ENCODE results near the gene TPRG1L. TPM values are rescaled to one million over a fixed set of nuclear protein-coding genes. Genes with fewer than 3 reads are reported as not detected.
"Not testable (repeated sequence)": the region's sequence is repeated elsewhere in the genome, so short reads cannot be mapped to it uniquely, and the experiment has no call there.

TPRG1L gene
- total and polyA plus RNA-seq, 7 donors = 34.9 to 105 (median 49.2) TPM

DNA sequence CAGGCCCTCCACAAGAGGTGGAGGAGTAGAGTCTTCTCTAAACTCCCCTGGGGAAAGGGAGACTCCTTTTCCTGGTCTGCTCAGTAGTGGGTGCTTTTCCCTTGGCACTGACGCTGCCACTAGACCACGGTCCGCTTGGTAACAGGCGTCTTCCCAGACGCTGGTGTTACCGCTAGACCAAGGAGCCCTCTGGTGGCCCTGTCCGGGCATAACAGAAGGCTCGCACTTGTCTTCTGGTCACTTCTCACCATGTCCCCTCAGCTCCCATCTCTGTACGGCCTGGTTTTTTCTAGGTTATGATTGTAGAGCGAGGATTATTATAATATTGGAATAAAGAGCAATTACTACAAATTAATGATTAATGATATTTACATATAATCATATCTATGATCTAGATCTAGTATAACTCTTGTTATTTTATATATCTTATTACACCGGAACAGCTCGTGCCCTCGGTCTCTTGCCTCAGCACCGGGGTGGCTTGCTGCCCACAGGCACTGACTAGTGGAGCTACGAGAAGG is 3.6 kb upstream of the TPRG1L start:
- H3K4me3 ChIP-seq, H3K27me3 ChIP-seq, H3K9me3 ChIP-seq, H3K36me3 ChIP-seq, H3K27ac ChIP-seq, DNase-seq: not testable (repeated sequence)
- H3K4me1 ChIP-seq = peaks cover 0 to 38% (median 31%) of the 10 kb centered on the region in 4 donors
- intact Hi-C loops (cut with DNase I) = loop anchor here (2.0 to 10.0 kb wide), 2 partner anchors 168 to 284 kb away; partner anchors contain the start of gene C1orf174
- TF ChIP-seq, protein P1, sequence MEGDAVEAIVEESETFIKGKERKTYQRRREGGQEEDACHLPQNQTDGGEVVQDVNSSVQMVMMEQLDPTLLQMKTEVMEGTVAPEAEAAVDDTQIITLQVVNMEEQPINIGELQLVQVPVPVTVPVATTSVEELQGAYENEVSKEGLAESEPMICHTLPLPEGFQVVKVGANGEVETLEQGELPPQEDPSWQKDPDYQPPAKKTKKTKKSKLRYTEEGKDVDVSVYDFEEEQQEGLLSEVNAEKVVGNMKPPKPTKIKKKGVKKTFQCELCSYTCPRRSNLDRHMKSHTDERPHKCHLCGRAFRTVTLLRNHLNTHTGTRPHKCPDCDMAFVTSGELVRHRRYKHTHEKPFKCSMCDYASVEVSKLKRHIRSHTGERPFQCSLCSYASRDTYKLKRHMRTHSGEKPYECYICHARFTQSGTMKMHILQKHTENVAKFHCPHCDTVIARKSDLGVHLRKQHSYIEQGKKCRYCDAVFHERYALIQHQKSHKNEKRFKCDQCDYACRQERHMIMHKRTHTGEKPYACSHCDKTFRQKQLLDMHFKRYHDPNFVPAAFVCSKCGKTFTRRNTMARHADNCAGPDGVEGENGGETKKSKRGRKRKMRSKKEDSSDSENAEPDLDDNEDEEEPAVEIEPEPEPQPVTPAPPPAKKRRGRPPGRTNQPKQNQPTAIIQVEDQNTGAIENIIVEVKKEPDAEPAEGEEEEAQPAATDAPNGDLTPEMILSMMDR (IDR thresholded peaks at IDR 0.05) = peak in 3 of 4 experiments; percentile 62 to 79 (median 68)
- WGBS, 2 donors = 22 to 30% methylated on average over 15 of the region's 15 CpGs

DNA sequence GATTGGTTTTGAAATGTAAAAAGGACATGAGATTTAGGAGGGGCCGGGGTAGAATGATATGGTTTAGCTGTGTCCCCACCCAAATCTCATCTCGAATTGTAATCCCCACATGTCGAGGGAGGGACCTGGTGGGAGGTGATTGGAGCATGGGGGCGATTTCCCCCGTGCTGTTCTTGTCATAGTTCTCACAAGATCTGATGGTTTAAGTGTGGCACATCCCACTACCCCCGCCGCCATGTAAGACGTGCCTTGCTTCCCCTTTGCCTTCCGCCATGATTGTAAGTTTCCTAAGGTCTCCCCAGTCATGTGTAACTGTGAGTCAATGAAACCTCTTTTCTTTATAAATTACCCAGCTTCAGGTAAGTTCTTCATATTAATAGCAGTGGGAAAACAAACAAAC is 2.7 kb upstream of the TPRG1L start:
- DNase-seq, H3K27me3 ChIP-seq, H3K9me3 ChIP-seq, H3K4me3 ChIP-seq, H3K36me3 ChIP-seq, H3K27ac ChIP-seq: not testable (repeated sequence)
- peaks cover 0 to 39% (median 34%) of the 10 kb centered on the region in 4 donors for H3K4me1 ChIP-seq
- intact Hi-C loops (cut with DNase I) = loop anchor here (10.0 kb wide), 1 partner anchor 283 kb away; the partner anchor contains the start of gene C1orf174
- 89 to 91% methylated on average over 9 of the region's 9 CpGs for WGBS, 2 donors

DNA sequence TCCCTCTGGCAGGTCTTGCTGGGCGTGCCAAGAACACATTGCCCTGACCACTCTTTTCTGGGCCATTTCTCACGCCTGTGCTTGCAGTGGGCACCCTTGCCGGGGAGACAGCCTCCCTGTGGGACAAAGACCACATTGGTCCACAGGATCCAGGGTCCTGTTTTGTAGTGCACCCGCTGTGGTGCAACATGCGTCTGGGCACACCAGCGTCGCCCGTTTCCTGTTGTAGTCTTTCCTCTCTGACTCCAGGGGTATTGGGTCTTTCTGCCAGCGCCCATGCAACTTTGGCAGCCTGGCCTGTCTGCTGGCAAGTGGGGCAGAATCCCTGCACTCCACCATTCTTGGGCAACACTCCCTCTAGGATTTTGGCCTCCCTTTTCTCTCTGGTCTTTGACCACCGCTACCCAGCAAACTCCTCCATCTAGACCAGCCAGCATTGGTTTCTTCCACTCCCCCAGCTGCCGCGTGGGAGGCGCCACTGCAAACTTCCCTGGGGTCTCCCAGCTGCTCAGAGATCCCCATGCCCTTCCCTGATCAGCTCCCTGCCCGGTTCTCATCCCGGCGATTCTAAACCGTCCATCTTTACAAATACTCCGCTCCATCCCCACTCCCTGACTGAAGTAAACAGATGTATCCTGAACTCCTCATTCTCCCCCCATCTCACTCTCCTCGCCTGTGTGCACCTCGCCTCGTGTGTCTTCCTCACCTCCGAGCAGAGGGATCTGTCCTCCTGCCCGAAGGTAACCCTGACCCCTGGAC is 1.2 kb upstream of the TPRG1L start:
- no peak for DNase-seq
- peaks cover 0 to 38% (median 32%) of the 10 kb centered on the region in 4 donors for H3K4me1 ChIP-seq
- WGBS, 2 donors = 40% methylated on average over 23 of the region's 23 CpGs
- H3K27me3 ChIP-seq = no peaks in the 10 kb centered on the region
- no peaks in the 10 kb centered on the region for H3K9me3 ChIP-seq
- peak overlapping the region; percentile 82 to 92 (median 90) for H3K27ac ChIP-seq
- TF ChIP-seq POLR2AphosphoS5 (IDR thresholded peaks at IDR 0.05) = no peak
- peaks cover 8 to 20% (median 12%) of the 10 kb centered on the region in 4 donors for H3K36me3 ChIP-seq
- peak overlapping the region; percentile 84 to 99 (median 98) for H3K4me3 ChIP-seq
- intact Hi-C loops (cut with DNase I) = loop anchor here (1.0 to 10.0 kb wide), 2 partner anchors 27 to 281 kb away; partner anchors contain the start of genes C1orf174 and WRAP73

DNA sequence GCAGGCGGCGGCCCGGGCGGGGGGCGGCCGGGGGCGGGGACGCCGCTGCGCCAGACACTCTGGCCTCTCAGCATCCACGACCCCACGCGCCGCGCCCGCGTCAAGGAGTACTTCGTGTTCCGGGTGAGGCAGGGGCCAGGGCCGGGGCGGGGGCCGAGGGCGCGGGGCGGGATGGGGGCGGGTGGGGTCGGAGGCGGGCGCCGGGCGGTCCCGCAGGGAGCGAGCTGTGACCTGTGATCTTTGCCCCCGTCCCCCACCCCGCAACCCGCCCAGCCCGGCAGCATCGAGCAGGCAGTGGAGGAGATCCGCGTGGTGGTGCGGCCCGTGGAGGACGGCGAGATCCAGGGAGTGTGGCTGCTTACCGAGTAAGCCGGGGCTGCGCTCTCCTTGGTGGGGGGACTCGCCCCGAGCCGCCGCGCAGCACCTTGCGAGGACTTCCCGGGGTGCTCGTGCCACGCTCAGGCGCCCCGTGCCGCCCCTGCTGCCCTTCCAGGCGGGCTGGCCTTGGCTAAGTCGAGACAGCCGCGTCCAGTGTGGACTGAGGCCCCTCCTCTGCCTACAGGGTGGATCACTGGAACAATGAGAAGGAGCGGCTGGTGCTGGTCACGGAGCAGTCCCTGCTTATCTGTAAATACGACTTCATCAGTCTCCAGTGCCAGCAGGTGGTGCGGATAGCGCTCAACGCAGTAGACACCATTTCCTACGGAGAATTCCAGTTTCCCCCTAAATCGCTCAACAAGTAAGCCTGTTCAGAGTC is 514 bp downstream of the TPRG1L start:
- Histone ChIP-seq H3K9me3 (no peaks in the 10 kb centered on the region), H3K4me1 (peaks cover 0 to 31% (median 28%) of the 10 kb centered on the region in 4 donors), H3K36me3 (peaks cover 10 to 37% (median 23%) of the 10 kb centered on the region in 4 donors), H3K27ac (peak overlapping the region; percentile 82 to 92 (median 90)), H3K27me3 (no peaks in the 10 kb centered on the region), H3K4me3 (peak overlapping the region; percentile 59 to 99 (median 91))
- intact Hi-C loops (cut with DNase I) = loop anchor here (5.0 to 10.0 kb wide), 2 partner anchors 279 to 1428 kb away; partner anchors contain the start of gene C1orf174
- peak; percentile 75 for DNase-seq
- 1 to 3% methylated on average over 71 of the region's 71 CpGs for WGBS, 2 donors
- TF ChIP-seq, protein P1 (IDR thresholded peaks at IDR 0.05) = no peak
- peak in 1 of 2 donors; percentile 20 for TF ChIP-seq POLR2A (IDR thresholded peaks at IDR 0.05)
- TF ChIP-seq POLR2AphosphoS5 (IDR thresholded peaks at IDR 0.05) = no peak

DNA sequence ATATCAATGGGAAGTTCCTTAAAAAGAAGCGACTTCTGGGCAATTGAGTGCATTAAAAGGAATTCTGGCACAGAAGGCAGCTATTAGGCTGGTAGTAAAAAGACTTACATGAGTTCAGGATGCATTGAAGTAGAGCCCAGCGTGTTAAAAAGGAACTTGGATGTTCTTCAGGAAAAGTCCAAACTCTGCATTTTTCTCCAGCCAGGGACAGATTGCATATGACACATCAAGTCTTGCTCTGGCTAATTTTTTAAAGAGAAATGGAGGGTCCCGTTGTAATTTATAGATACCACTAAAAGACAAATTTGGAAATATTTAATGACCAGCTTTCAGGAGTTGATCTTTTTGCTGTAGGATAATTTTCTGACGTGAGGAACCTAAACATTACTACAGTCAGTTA is 1.2 kb downstream of the TPRG1L start:
- peak overlapping the region in 2 of 4 donors; percentile 84 to 99 for H3K4me3 ChIP-seq
- TF ChIP-seq POLR2A (IDR thresholded peaks at IDR 0.05) (no peak), EP300 (IDR thresholded peaks at IDR 0.05) (no peak), POLR2AphosphoS5 (IDR thresholded peaks at IDR 0.05) (no peak)
- TF ChIP-seq, protein P1 (IDR thresholded peaks at IDR 0.05) = no peak
- intact Hi-C loops (cut with DNase I) = loop anchor here (5.0 to 10.0 kb wide), 2 partner anchors 279 to 1429 kb away; partner anchors contain the start of gene C1orf174
- 71 to 85% methylated on average over 4 of the region's 4 CpGs for WGBS, 2 donors
- H3K4me1 ChIP-seq = peaks cover 0 to 31% (median 26%) of the 10 kb centered on the region in 4 donors
- H3K27me3 ChIP-seq = no peaks in the 10 kb centered on the region
- no peaks in the 10 kb centered on the region for H3K9me3 ChIP-seq
- H3K36me3 ChIP-seq = peaks cover 10 to 44% (median 26%) of the 10 kb centered on the region in 4 donors
- H3K27ac ChIP-seq = peak overlapping the region in 3 of 4 donors; percentile 82 to 92 (median 90)
- no peak for DNase-seq

Data from sigmoid colon (tissue), 7 donors.